GM04504 (cell line): Measurements from ENCODE around the gene BTBD6.

ENCODE experiments used
- DNase-seq: peaks from one replicate; pipeline ENCODE4 v3.0.0-alpha.2; 2012; ENCODE audit warnings: low read depth

BTBD6 gene

GRCh38 chr14:105211086-105211757, 37.1 kb upstream of the BTBD6 start:
- no peak for DNase-seq

- no peak for DNase-seq
Observed at GRCh38 chr14:105211758-105212089, 36.6 kb upstream of the BTBD6 start.

- DNase-seq = no peak
Observed at GRCh38 chr14:105212541-105213300, 35.6 kb upstream of the BTBD6 start.

DNA sequence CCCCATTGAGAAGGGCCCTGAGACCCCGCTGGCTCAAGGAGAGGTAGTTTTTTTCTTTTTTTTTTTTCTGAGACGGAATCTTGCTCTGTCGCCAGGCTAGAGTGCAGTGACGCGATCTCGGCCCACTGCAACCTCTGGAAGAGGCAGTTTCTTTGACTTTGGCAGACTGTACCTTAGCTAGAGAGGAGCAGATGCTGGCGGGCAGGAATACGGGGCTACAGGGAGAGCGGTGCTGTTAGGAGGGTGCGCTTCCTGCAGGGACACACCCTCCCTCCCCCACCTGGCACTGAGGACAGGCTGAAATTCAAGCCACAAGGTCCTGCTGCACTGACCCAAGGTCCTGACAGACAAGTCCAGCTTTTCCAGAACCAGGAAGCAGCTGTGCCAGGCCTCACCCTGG, 35.0 kb upstream of the BTBD6 start:
- no peak for DNase-seq

DNA sequence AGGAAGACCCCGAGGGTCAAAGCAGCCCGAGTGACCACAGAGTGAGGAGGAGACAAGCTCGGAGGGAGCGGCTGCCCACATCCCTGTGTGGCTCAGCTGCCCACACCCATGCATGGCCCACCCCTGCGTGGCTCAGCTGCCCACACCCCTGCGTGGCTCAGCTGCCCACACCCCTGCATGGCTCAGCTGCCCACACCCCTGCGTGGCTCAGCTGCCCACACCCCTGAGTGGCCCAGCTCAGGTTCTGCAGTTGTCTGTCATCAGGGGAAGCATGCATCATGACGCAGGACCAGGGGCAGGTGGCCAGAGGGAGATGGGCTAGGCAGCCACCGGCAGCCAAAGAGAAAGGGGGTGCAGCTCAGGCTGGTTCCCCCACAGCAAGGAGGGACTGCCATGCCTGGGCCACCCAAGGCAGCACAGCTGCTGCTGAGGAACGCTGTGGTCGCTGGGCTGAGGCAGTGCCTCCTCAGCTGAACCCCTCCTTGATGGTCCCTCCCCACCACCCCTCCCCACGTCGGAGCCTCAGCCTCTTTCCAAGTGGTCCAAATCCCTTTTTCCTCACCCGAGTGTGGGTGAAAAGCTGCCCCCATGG, 33.9 kb upstream of the BTBD6 start:
- DNase-seq = no peak

DNA sequence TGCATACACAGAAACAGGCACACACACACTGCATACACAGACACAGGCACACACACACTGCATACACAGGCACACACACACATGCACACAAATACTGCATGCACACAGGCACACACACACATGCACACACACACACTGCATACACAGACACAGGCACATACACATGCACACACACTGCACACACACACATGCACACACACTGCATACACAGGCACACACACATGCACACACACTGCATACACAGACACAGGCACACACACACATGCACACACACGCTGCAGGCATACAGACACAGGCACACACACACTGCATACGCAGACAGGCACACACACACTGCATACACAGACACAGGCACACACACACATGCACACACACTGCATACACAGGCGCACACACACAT, 32.7 kb upstream of the BTBD6 start:
- no peak for DNase-seq

DNA sequence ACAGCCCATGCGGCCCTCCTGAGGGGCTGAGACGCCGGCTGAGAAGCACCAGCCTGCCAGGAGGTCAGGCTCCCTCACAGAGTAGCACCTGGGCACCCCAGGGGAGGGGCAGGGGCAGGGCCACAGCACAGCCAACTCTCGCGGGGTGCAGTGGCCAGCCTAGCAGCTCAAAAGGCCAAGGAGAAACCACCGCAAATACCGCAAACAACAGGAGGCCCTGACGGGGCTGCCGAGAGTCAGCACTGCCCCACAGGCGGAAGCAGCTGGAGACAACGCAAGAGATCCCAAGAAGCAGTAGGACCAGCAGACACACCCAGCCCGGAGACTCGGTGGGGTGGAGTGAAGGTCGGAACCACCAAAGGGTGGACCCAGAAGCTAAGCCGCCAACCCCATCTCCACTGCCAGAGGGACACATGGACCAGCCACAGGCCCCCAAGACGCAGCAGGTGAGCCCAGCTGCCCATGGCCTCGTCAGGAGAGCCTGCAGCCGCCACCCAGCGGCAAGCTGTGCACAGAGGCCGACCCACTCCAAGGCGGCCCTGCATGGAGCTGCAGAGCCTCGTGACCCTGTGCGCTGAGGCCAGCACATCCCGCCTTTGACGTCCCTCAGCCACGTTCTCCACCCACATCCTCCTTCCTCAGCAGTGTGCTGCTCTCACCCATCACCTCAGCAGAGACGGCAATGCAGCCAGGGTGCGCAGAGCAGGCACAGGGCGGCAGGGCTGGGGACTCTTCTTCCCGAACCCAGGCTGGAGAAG, 31.7 kb upstream of the BTBD6 start:
- DNase-seq = no peak

GRCh38 chr14:105217774-105218173, 30.6 kb upstream of the BTBD6 start:
- DNase-seq = no peak

DNA sequence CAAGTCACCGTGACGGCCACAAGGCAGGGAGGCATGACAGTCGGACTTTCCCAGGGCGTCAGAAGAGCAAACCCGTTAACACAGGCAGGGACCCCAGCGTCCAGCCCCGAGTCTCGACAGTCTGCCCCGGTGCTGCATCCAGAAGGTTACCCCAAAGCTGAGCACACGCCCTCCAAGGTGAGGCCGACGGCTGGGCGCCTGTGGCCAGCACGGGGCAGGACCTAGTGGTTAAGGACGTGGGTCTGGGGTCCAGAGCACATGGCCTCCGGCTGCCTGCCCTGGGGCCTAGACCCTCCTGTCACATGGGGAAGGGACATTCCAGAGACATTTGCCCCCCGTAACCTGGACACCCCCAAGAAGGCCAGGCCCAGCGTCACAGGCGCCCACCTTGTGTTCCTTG, 29.7 kb upstream of the BTBD6 start:
- DNase-seq = no peak

DNA sequence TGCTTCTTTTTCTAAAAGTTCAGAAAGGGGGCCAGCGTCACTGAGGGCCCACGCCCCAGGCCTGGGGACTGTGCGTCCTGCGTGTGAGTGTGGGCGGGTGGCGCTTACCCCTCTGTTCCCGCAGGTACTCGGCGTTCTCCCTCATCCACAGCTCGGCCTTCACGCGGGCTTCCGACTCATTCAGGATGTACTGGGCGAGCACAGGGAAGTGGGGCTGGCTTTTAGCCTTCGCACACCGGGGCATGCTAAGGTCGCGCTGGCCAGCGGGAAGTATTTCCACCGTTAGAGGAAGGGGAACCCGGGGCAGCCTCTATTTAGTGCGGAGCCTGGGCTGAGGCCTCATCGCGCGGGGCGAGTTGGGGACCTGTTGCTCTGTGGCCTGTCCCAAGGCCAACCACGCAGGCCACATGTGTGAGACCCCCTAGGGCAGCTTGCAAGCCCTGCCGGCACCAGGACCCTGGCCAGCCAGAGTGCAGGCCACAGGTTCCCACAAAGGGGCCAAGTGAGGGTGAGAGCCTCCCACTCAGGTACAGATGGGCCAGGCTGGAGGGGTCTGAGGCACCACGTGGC, 29.2 kb upstream of the BTBD6 start:
- no peak for DNase-seq

GRCh38 chr14:105219753-105220152, 28.6 kb upstream of the BTBD6 start:
- DNase-seq = no peak

- DNase-seq = no peak
Observed at GRCh38 chr14:105220699-105221597, 27.4 kb upstream of the BTBD6 start.

DNA sequence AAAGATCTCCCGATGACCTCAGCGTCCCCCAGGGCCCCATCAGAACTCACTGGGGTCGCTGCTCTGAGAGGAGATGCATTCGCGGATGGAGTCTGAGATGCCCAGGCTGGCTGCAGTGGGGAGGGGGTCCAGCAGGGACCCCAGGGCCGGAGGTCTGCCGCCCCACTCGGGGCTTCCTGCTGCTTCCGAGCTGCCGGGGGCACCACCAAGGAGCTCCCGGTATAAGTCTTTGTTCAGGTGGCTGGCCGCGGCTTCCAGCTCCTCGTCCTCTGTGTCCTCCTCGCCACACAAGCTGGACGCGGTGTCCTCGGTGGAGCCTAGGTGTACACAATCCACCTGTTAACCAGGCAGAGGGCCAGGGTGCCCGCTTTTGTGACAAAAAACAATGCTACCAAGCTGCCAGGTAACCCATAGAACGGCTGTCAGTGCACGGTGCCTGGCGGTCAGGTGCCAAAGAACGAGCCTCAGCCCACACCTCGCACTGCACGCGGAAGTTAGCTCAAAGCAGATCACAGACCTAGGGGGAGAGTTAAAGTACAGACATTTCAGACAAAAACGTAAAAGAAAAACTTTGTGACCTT, 26.6 kb upstream of the BTBD6 start:
- no peak for DNase-seq

- DNase-seq = no peak
Observed at GRCh38 chr14:105223260-105223659, 25.1 kb upstream of the BTBD6 start.

DNA sequence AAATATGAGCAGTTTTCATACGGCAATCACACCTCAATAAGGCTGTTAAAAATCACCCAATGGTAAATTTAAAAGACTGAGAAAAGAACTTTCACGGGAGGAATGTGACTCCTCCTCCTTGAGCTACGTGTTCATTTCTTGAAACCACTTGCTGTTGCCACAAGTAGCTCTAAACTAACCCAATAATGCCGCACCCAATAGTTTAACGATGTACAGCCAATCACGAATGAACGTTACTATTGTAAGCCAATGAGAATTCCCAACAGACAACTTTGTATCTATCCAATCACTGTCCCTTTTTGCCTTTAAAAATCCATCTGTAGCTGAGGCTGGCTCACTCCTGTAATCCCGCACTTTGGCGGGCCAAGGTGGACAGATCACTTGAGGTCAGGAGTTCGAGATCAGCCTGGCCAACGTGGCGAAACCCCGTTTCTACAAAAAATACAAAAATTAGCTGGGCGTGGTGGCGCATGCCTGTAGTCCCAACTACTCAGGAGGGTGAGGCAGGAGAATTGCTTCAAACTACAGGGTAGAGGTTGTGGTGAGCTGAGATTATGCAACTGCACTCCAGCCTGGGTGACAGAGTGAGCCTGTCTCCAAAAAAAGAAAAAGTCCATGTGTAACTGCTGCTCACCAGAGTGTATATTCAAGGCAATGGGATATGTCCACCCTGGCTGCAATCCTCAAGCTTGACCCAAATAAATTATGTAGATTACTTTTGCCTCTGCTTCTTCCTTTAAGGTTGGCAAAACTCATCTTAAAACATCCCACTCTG, 24.4 kb upstream of the BTBD6 start:
- DNase-seq = no peak

DNA sequence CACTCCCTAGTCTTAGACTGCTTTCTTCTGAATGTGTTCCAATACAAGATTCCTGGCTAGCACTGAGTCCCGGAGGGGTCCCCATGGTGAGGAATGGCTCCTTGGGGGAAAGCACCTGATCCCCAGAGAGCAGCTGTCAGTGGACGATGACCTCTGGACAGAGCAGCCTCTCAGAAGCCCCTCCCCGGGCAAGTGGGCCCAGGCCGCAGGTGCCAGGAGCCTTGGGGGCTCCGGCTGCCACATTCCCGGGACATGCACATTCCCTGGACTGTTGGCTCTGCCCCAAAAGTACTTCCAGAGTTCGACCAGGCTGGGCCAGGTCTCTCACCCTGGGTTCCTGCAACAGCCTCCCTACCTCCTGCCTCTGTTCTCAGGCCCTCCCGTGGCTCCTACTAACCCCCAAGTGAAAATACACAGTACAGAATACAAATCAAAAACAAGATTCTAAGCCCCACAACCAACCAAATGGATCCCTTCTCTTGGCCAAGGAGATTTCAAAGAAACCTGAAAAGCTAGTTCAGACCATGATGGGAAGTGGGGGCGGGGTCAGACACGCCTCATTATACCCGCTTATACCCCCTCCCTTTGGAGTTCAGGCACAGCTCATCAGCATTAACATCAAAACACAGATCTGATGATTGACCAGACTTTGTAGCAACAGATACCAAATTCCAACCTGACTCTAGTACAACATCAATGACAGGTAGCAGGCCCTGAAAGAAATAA, 23.3 kb upstream of the BTBD6 start:
- DNase-seq = no peak

- no peak for DNase-seq
Observed at GRCh38 chr14:105226198-105226597, 22.1 kb upstream of the BTBD6 start.

GRCh38 chr14:105227346-105227745, 21.0 kb upstream of the BTBD6 start:
- no peak for DNase-seq

GRCh38 chr14:105228562-105228961, 19.8 kb upstream of the BTBD6 start:
- DNase-seq = no peak
